HepG2 (cell line): ENCODE measurements around the gene APOC1. TPM values are rescaled to one million over a fixed set of nuclear protein-coding genes. Genes with fewer than 3 reads are reported as not detected.

ENCODE experiments used
- CEBPG ChIP-seq: IDR thresholded peaks from 2 replicates; pipeline ENCODE4 v1.6.1; 2016
- E2F5 ChIP-seq: sonication (generic); formaldehyde crosslinking; conservative IDR thresholded peaks from 2 replicates; pipeline ENCODE4 v1.4.0; 2020; ENCODE audit warnings: missing genetic modification reagents
- GATAD1 ChIP-seq: IDR thresholded peaks from 2 replicates; pipeline ENCODE4 v1.6.1; 2016; ENCODE audit warnings: missing genetic modification reagents, missing compliant biosample characterization
- NFKB2 ChIP-seq: sonication (generic); formaldehyde crosslinking; IDR thresholded peaks from 2 replicates; pipeline ENCODE4 v1.4.0; 2020; ENCODE audit warnings: missing genetic modification reagents, borderline replicate concordance
- PRDM15 ChIP-seq: sonication (generic); formaldehyde crosslinking; IDR thresholded peaks from 2 replicates; pipeline ENCODE4 v1.4.0; 2020; ENCODE audit warnings: missing genetic modification reagents
- RCOR2 ChIP-seq: IDR thresholded peaks from 2 replicates; pipeline ENCODE4 v1.6.1; 2016; ENCODE audit warnings: missing biosample characterization, missing genetic modification reagents
- SAP130 ChIP-seq: IDR thresholded peaks from 2 replicates; pipeline ENCODE4 v1.6.1; 2016; ENCODE audit warnings: low read depth
- SNAI1 ChIP-seq: sonication (generic); formaldehyde crosslinking; IDR thresholded peaks from 2 replicates; pipeline ENCODE4 v1.5.0; 2020; ENCODE audit warnings: mild to moderate bottlenecking, missing genetic modification reagents, borderline replicate concordance
- STAT6 ChIP-seq: sonication (generic); formaldehyde crosslinking; IDR thresholded peaks from 2 replicates; pipeline ENCODE4 v1.4.0; 2020; ENCODE audit warnings: missing genetic modification reagents, mild to moderate bottlenecking, borderline replicate concordance
- TAF15 ChIP-seq: fragments of 200-400 bp; formaldehyde crosslinking; IDR thresholded peaks from one replicate; pipeline ENCODE4 v1.6.1; 2018; ENCODE audit warnings: mild to moderate bottlenecking, low read depth, low read length; ENCODE audit not compliant: poor library complexity, severe bottlenecking
- ZFP82 ChIP-seq: sonication (generic); formaldehyde crosslinking; IDR thresholded peaks from 2 replicates; pipeline ENCODE4 v1.5.1; 2020; ENCODE audit warnings: mild to moderate bottlenecking, missing genetic modification reagents, borderline replicate concordance
- ZNF501 ChIP-seq: sonication (generic); formaldehyde crosslinking; IDR thresholded peaks from 2 replicates; pipeline ENCODE4 v1.5.1; 2020; ENCODE audit warnings: mild to moderate bottlenecking, moderate library complexity, missing genetic modification reagents
- ZNF574 ChIP-seq: sonication (generic); formaldehyde crosslinking; IDR thresholded peaks from 2 replicates; pipeline ENCODE4 v1.4.0; 2020; ENCODE audit warnings: missing genetic modification reagents
- ZNF639 ChIP-seq: conservative IDR thresholded peaks from 2 replicates; pipeline ENCODE4 v1.6.1; 2018; ENCODE audit warnings: missing genetic modification reagents
- ZNF75D ChIP-seq: sonication (generic); formaldehyde crosslinking; IDR thresholded peaks from 2 replicates; pipeline ENCODE4 v1.8.1; 2023; ENCODE audit warnings: missing genetic modification reagents, mild to moderate bottlenecking, borderline replicate concordance
- polyA plus RNA-seq, 8 experiments: library from polyadenylated mRNA; depleted of rRNA in 3 of 8; stranded (reverse) in 7 of 8; unstranded in 1 of 8; fragments of >200 nt; fragmentation: Illumina TruSeq in 4 of 8; extraction: Trizol in 4 of 8; gene quantifications; 2 replicates each; pipeline versions ENCODE4 v1.2.1 to v1.2.3, GENCODE V29; 2011 to 2016; ENCODE audit warnings: low read depth in 4 of 8, missing spikeins in 1 of 8, mixed read lengths in 1 of 8; ENCODE audit not compliant: insufficient read depth in 1 of 8
- total RNA-seq, 5 experiments: library from RNA; depleted of rRNA; stranded (reverse); fragments of >200 nt; fragmentation: Illumina TruSeq; extraction: Trizol; gene quantifications; 2 replicates each; pipeline ENCODE4 v1.2.3, GENCODE V29; 2016; ENCODE audit warnings: low read depth in 1 of 5

Gene APOC1
- total and polyA plus RNA-seq, 2 of the 13 experiments (the other 11 are each of a cell fraction or from before 2014, with no cell fraction given): 600 to 1,235 TPM

- TF ChIP-seq ZNF501 (CRISPR knock-in tag) (peak; percentile 73), RCOR2 (CRISPR knock-in tag) (peak; percentile 86), NFKB2 (CRISPR knock-in tag) (peak; percentile 94; the same call in 1 of the 2 replicates), CEBPG (peak; percentile 99), SAP130 (CRISPR knock-in tag) (peak; percentile 97), ZNF639 (CRISPR knock-in tag) (peak; percentile 78; the same call in 1 of the 2 replicates), SNAI1 (CRISPR knock-in tag) (peak; percentile 62; the same call in 1 of the 2 replicates), ZFP82 (no peak), ZNF574 (CRISPR knock-in tag) (peak; percentile 92), TAF15 (no peak), GATAD1 (peak; percentile 80), STAT6 (CRISPR knock-in tag) (no peak), E2F5 (CRISPR knock-in tag) (no peak), ZNF75D (CRISPR knock-in tag) (no peak), PRDM15 (0 out of 2 replicates have a peak, but pooled peaks have one; percentile 28)
Observed at GRCh38 chr19:44925114-44925891, 10.9 kb downstream of the APOC1 start (continued).
